NK-92 (cell line): ENCODE measurements around the gene HECTD4.
"Not testable (repeated sequence)": the region's sequence is repeated elsewhere in the genome, so short reads cannot be mapped to it uniquely, and the experiment has no call there.

Source experiments
- DNase-seq: peaks from one replicate; lab custom pipeline; 2025; ENCODE audit not compliant: unreplicated experiment; lab: John Stamatoyannopoulos, UW

The HECTD4 gene

GRCh38 chr12:112130441-112130998 is 251.7 kb downstream of the HECTD4 start:
- no peak for DNase-seq

- DNase-seq = no peak
These were observed 255.3 kb downstream of the HECTD4 start for GRCh38 chr12:112126911-112127310.

- DNase-seq = no peak
These were observed 256.2 kb downstream of the HECTD4 start for GRCh38 chr12:112126000-112126438.

GRCh38 chr12:112125250-112125999 is 256.8 kb downstream of the HECTD4 start, which contains the start of gene TRAFD1:
TSS of gene TRAFD1 (plus strand) at chr12:112125560. CDS start at chr12:112130523, 4,963 bp downstream.
- DNase-seq = peak; percentile 72

- no peak for DNase-seq
These were observed 257.3 kb downstream of the HECTD4 start for GRCh38 chr12:112124918-112125249.

- DNase-seq = no peak
These were observed 259.2 kb downstream of the HECTD4 start for GRCh38 chr12:112122823-112123690.

- no peak for DNase-seq
These were observed 260.3 kb downstream of the HECTD4 start for GRCh38 chr12:112121780-112122565.

GRCh38 chr12:112117685-112118084 is 264.5 kb downstream of the HECTD4 start:
- no peak for DNase-seq

- DNase-seq = no peak
These were observed 265.8 kb downstream of the HECTD4 start for GRCh38 chr12:112116232-112117060.

- no peak for DNase-seq
These were observed 266.8 kb downstream of the HECTD4 start for GRCh38 chr12:112115259-112116045.

GRCh38 chr12:112112409-112113133 is 269.7 kb downstream of the HECTD4 start:
- no peak for DNase-seq

GRCh38 chr12:112111931-112112330 is 270.3 kb downstream of the HECTD4 start:
- DNase-seq = no peak

GRCh38 chr12:112110787-112111662 is 271.2 kb downstream of the HECTD4 start:
- DNase-seq = not testable (repeated sequence)
